Peyer's patch (tissue), 4 donors: ENCODE measurements around the gene SYCE3. TPM values are rescaled to one million over a fixed set of nuclear protein-coding genes. Genes with fewer than 3 reads are reported as not detected.

Experiments
- DNase-seq, 3 donors: peaks; one replicate each; pipeline ENCODE4 v3.0.0-alpha.2; 2017 to 2019
- H3K27ac ChIP-seq, 4 donors: fragments of 200-600 bp; sonication (generic); one replicate each; pipeline ENCODE4 v1.5.1; 2016 to 2019
- H3K27me3 ChIP-seq, 2 donors: fragments of 200-600 bp; sonication (generic); one replicate each; pipeline ENCODE4 v1.5.1; 2019
- H3K36me3 ChIP-seq, 3 donors: fragments of 200-600 bp; sonication (generic); one replicate each; pipeline ENCODE4 v1.5.1; 2016 to 2019
- H3K4me1 ChIP-seq, 4 donors: fragments of 200-600 bp; sonication (generic); one replicate each; pipeline ENCODE4 v1.5.1; 2016 to 2019
- H3K4me3 ChIP-seq, 4 donors: fragments of 200-600 bp; sonication (generic); 1 replicate in 3 of 4; 2 replicates in 1 of 4; pipeline ENCODE4 v1.5.1; 2016 to 2019; ENCODE audit warnings: mild to moderate bottlenecking in 1 of 4
- H3K9me3 ChIP-seq, 4 donors: fragments of 200-600 bp; sonication (generic); one replicate each; pipeline ENCODE4 v1.5.1; 2016 to 2019; ENCODE audit warnings: mild to moderate bottlenecking in 1 of 4
- POLR2A ChIP-seq, 2 donors: fragments of 450-650 bp; IDR thresholded peaks; one replicate each; pipeline ENCODE4 v1.5.1; 2017; ENCODE audit warnings: antibody characterized with exemption in 2 of 2, mild to moderate bottlenecking in 2 of 2, moderate library complexity in 2 of 2
- total RNA-seq, 4 donors: library from RNA; depleted of rRNA; stranded (reverse); fragments of >200 nt; gene quantifications; one replicate each; pipeline ENCODE4 v1.1.0, GENCODE V29; 2016
- TF ChIP-seq, protein P1 (sequence below), 6 experiments: fragments of 450-650 bp in 4 of 6; fragments of 200-600 bp in 2 of 6; sonication (generic) in 1 of 6; IDR thresholded peaks; one replicate each; pipeline ENCODE4 v1.5.1; 2017 to 2019; ENCODE audit warnings: antibody characterized with exemption in 6 of 6, mild to moderate bottlenecking in 3 of 6, moderate library complexity in 1 of 6

The SYCE3 gene
- total RNA-seq, 4 donors from 2014 or later = not detected

DNA sequence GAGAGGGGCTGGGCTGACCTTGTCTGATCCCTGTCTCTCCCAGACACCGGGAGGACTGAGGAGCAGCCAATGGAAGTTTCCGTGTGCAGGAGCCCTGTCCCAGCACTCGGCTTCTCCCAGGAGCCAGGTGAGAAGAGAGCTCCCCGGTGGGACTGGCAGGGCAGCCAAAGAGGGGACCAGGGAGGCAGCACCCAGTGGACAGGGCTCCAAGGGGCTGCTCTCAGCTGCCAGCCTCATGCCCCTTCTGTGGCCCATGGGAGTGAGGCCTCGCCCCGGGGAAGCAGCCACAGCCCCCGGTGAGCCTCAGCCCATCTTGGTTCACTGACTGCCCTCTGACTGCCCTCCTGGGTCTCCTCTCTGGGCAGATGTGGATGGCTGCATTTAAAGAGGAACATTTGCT lies 44.1 kb downstream of the SYCE3 start:
- H3K4me1 ChIP-seq = peaks cover 0 to 10% (median 0%) of the 10 kb centered on the region in 4 donors
- no peak for TF ChIP-seq POLR2A (IDR thresholded peaks at IDR 0.05)
- TF ChIP-seq, protein P1, sequence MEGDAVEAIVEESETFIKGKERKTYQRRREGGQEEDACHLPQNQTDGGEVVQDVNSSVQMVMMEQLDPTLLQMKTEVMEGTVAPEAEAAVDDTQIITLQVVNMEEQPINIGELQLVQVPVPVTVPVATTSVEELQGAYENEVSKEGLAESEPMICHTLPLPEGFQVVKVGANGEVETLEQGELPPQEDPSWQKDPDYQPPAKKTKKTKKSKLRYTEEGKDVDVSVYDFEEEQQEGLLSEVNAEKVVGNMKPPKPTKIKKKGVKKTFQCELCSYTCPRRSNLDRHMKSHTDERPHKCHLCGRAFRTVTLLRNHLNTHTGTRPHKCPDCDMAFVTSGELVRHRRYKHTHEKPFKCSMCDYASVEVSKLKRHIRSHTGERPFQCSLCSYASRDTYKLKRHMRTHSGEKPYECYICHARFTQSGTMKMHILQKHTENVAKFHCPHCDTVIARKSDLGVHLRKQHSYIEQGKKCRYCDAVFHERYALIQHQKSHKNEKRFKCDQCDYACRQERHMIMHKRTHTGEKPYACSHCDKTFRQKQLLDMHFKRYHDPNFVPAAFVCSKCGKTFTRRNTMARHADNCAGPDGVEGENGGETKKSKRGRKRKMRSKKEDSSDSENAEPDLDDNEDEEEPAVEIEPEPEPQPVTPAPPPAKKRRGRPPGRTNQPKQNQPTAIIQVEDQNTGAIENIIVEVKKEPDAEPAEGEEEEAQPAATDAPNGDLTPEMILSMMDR (IDR thresholded peaks at IDR 0.05) = no peak
- no peak overlapping the region for H3K27ac ChIP-seq
- no peaks in the 10 kb centered on the region for H3K9me3 ChIP-seq
- DNase-seq = no peak
- peaks cover 0 to 71% (median 0%) of the 10 kb centered on the region in 3 donors for H3K36me3 ChIP-seq
- H3K4me3 ChIP-seq = no peak overlapping the region
- no peaks in the 10 kb centered on the region for H3K27me3 ChIP-seq

- peaks cover 0 to under 1% (median 0%) of the 10 kb centered on the region in 4 donors for H3K4me1 ChIP-seq
- no peak for DNase-seq
- peaks cover 0 to 62% (median 0%) of the 10 kb centered on the region in 3 donors for H3K36me3 ChIP-seq
- TF ChIP-seq, protein P1 (IDR thresholded peaks at IDR 0.05) = no peak
- no peak for TF ChIP-seq POLR2A (IDR thresholded peaks at IDR 0.05)
- H3K4me3 ChIP-seq = no peak overlapping the region
- no peaks in the 10 kb centered on the region for H3K9me3 ChIP-seq
- H3K27me3 ChIP-seq = no peaks in the 10 kb centered on the region
- no peak overlapping the region for H3K27ac ChIP-seq
Measured at GRCh38 chr22:50517495-50518260, 45.0 kb downstream of the SYCE3 start.

- DNase-seq = no peak
- Histone ChIP-seq H3K36me3 (peaks cover 0 to 54% (median 0%) of the 10 kb centered on the region in 3 donors), H3K4me3 (no peak overlapping the region), H3K27me3 (no peaks in the 10 kb centered on the region), H3K4me1 (no peaks in the 10 kb centered on the region), H3K27ac (no peak overlapping the region), H3K9me3 (no peaks in the 10 kb centered on the region)
- no peak for TF ChIP-seq POLR2A (IDR thresholded peaks at IDR 0.05)
- TF ChIP-seq, protein P1 (IDR thresholded peaks at IDR 0.05) = no peak
Measured at GRCh38 chr22:50516891-50517290, 45.8 kb downstream of the SYCE3 start.

DNA sequence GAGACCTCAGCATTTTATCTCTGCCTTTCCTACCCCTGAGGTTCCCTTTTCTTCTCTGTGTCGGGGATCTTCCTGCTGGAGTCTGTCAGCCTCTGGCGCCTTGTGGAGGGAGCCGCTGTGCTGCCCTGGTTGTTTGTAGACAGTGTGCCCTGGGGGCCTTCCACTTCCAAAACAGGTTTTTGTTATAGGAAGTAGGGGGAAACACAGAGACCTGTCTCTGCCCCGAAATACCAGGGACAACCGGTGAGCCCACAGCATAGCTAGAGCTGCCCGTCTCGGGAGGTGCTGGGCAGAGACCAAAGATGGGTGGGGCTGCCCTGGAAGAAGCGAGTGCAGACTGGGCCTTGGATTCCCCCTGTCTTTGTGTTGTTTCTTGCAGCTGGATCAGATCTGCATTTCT lies 46.7 kb downstream of the SYCE3 start:
- Histone ChIP-seq H3K27me3 (no peaks in the 10 kb centered on the region), H3K36me3 (peaks cover 0 to 46% (median 0%) of the 10 kb centered on the region in 3 donors), H3K27ac (no peak overlapping the region), H3K4me1 (no peaks in the 10 kb centered on the region), H3K9me3 (no peaks in the 10 kb centered on the region), H3K4me3 (no peak overlapping the region)
- TF ChIP-seq POLR2A (IDR thresholded peaks at IDR 0.05) = no peak
- TF ChIP-seq, protein P1 (IDR thresholded peaks at IDR 0.05) = no peak
- DNase-seq = no peak

- Histone ChIP-seq H3K4me3 (no peak overlapping the region), H3K27ac (no peak overlapping the region), H3K27me3 (no peaks in the 10 kb centered on the region), H3K36me3 (peaks cover 0 to 24% (median 0%) of the 10 kb centered on the region in 3 donors), H3K9me3 (no peaks in the 10 kb centered on the region), H3K4me1 (peaks cover 0 to 12% (median 0%) of the 10 kb centered on the region in 4 donors)
- no peak for TF ChIP-seq POLR2A (IDR thresholded peaks at IDR 0.05)
- TF ChIP-seq, protein P1 (IDR thresholded peaks at IDR 0.05) = no peak
- no peak for DNase-seq
Measured at GRCh38 chr22:50513175-50513574, 49.5 kb downstream of the SYCE3 start.
